GM19438 (cell line): ENCODE measurements around the gene ZDHHC7.
"Not testable (repeated sequence)": the region's sequence is repeated elsewhere in the genome, so short reads cannot be mapped to it uniquely, and the experiment has no call there.

Source experiments
- ATAC-seq: cut with Tn5 transposase; IDR thresholded peaks from one replicate; pipeline ENCODE4 v1.9.1; 2021; ENCODE audit warnings: low read depth; ENCODE audit not compliant: unreplicated experiment

ZDHHC7 gene

GRCh38 chr16:84947022-84947421 lies 64.3 kb downstream of the ZDHHC7 start:
- no peak for ATAC-seq

DNA sequence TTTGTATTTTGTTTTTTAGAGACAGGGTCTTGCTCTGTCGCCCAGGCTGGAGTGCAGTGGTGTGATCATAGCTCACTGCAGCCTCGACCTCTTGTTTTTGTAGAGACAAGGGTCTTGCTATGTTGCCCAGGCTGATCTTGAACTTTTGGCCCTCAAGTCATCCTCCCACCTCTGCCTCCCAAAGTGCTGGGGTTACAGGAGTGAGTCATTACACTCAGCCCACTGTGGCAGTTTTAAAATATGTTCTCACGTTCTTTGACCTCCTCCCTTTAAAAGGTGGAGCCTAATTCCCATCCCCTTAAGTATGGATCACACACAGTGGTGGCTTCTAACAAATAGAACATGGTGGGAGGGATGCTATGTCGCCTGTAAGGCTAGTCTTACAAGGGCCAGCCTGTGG lies 67.7 kb downstream of the ZDHHC7 start:
- ATAC-seq = no peak

DNA sequence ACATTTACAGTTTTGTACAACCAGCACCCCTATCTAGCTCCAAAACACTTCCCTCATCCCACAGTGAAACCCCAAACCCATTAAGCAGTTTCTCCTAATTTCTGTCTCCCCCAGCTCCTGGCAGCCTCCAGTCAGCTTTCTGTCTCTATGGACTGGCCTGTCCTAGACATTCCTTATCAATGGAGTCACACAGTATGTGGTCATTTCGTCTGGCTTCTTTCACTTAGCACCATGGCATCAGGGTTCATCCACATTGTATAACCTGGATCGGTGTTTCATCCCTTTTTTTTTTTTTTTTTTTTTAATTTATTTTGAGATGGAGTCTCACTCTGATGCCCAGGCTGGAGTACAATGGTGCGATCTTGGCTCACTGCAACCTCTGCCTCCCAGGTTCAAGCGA lies 68.5 kb downstream of the ZDHHC7 start:
- ATAC-seq = no peak

GRCh38 chr16:84941921-84942320 lies 69.4 kb downstream of the ZDHHC7 start:
- no peak for ATAC-seq

GRCh38 chr16:84940670-84941551 lies 70.4 kb downstream of the ZDHHC7 start:
- ATAC-seq = no peak

DNA sequence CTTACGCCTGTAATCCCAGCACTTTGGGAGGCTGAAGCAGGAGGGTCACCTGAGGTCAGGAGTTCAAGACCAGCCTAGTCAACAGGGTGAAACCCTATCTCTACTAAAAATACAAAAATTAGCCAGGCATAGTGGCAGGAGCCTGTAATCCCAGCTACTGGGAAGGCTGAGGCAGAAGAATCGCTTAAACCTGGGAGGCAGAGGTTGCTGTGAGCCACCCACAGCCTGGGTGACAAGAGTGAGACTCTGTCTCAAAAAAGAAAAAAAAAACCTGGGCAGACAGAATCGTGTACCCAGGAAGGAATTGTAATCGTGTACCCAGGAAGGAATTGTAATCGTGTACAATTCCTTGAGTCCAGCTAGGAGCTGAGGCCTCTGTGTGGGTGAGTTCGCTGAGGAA lies 72.7 kb downstream of the ZDHHC7 start:
- not testable (repeated sequence) for ATAC-seq

DNA sequence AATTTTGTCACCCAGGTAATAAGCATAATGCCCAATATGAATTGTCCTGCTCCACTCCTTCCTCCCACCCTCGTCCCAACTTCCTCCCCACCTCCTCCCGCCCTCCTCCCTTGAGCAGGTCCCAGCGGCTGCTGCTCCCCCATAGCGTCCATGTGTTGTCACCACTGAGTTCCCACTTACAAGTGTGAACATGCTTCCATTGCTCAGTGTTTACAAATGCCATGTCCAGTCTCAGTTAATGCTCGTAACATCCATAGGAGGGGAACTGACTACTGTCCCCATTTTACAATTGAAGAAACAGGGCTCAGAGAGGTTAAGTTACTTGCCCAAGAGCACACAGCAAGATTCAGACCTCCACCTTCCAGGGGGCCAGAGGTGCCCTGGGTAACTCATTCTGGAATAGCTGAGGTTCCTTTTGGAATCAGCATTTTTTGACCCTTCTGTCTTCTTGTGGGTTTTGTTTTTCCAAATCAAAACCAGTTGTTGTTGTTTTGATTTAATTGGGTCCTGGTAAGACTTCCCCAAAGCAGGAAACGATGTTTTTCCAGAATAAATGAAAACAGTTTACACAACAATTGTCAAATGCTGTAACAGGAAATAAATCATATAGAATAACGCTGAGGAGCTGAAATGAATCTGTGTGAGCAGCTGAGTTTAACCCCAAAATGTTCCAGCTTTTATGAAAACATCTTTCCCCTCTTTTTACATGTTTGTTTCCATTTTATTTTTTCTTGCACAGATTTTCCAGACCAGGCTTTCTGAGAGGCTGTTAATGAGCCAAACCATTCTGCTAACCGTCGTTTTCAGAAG lies 73.9 kb downstream of the ZDHHC7 start:
- ATAC-seq = no peak

- ATAC-seq = no peak
Measured at GRCh38 chr16:84933774-84934631, 77.3 kb downstream of the ZDHHC7 start.

- ATAC-seq = no peak
Measured at GRCh38 chr16:84932681-84933080, 78.7 kb downstream of the ZDHHC7 start.

DNA sequence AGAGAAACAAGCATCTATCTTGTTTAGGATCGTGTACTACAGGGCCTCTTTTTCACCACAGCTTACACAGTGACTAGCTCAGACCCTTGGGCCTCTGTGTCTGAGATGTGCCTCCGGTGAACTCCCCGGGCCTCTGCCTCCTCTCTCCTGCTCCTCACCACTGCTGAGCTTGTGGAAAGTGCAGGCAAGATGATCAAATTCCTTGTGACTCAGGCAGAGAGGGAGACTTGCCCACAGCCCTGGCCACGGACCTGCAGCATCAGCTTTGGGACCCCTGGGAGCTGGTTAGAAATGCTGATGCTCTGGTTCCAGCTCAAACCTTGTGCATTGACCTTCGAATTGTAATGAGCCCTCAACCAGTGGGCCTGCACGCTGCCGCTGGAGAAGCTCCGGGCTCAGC lies 79.8 kb downstream of the ZDHHC7 start:
- ATAC-seq = no peak

DNA sequence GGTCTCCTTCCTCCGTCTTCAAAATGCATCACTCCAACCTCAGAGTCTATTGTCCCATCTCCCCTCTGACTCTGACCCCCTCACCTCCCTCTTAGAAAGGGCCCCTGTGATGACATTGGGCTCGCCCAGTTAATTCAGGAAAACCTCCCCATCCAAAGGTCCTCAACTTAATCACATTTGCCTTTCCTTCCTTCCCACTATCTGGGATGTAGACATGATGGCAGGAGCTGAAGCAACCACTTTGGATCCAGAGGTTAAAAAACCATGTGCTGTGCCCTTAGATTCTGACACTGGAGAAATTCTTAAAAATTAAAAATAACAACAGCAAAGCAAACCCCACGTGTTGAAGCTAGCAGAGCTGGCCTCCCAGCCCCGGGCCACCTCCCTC lies 80.2 kb downstream of the ZDHHC7 start:
- ATAC-seq = no peak

GRCh38 chr16:84930298-84931106 lies 80.8 kb downstream of the ZDHHC7 start:
- ATAC-seq = no peak

DNA sequence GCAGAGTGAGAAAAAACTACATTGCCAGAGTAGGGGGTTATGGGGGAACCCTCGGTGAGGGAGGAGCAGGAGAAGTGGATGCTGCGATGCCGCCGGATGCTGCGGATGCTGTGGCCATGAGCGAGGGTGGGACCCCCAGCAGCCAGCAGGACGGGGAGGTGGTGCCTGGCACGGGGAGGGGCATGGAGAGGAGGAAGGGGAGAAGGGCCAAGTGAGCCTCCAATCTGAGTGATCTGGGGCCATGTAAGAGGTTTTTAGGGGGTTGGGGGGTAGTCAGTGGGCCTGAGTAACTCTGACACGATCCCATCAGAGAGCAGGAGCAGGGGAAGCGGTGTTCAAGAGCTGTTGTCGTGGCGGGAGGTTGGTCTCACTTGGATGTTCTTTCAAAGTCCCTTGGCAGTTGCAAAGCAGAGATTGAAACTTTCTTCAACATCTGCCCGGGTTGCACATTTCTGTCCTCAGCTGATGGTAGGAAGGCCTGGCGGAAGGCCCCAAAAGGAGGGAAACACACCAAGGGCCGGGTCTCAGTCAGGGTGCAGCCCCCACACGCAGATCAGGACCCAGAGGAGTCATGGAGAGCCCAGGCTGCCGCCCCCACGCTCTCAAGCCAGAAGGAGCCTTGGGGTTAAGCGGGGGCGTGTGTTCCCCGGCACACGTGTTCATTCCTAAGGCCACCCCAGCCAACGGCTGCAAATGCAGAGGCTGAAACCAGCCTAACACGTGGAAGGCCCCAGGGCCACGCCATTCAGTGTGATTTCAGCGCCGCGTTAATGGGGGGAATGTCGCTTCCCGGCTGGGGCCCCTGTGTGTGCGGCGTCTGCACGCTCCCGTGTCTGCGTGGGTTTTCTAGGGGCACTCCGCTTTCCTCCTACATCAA lies 81.7 kb downstream of the ZDHHC7 start:
- ATAC-seq = no peak

DNA sequence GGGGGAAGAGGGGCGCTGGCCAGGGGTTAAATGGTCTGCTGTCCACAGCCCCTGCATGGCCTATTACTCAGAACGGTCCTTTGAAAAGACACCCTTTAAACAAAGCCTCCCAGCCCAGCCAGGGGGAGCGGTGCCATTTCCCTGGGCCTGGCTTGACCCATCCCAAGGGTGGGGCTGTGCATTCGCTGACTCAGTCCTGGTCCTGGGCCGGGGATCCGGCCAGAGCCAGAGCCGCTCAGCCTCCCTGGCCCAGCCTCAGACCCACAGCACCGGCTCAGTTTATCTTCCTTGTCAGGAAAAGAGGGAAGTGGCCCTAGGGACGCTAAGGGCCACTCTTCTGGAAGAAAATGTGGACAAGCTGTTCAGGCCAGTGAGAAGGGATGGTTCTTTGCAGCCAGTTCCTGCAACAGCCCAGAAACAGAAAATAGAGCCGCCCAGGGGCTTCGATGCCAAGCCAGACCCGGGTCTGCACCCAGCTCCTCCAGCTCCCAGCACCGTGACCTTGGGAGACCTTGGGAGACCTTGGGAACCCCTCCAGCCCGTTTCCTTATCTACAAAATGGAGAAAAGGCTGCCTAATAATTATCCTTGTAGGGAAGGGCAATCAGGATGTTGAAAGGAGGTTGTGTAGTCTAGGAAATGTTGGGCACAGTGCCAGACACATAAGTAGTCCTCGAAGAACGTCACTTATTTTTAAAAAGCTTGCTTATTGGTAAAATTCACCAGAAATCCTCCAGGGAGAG lies 82.5 kb downstream of the ZDHHC7 start:
- ATAC-seq = no peak

DNA sequence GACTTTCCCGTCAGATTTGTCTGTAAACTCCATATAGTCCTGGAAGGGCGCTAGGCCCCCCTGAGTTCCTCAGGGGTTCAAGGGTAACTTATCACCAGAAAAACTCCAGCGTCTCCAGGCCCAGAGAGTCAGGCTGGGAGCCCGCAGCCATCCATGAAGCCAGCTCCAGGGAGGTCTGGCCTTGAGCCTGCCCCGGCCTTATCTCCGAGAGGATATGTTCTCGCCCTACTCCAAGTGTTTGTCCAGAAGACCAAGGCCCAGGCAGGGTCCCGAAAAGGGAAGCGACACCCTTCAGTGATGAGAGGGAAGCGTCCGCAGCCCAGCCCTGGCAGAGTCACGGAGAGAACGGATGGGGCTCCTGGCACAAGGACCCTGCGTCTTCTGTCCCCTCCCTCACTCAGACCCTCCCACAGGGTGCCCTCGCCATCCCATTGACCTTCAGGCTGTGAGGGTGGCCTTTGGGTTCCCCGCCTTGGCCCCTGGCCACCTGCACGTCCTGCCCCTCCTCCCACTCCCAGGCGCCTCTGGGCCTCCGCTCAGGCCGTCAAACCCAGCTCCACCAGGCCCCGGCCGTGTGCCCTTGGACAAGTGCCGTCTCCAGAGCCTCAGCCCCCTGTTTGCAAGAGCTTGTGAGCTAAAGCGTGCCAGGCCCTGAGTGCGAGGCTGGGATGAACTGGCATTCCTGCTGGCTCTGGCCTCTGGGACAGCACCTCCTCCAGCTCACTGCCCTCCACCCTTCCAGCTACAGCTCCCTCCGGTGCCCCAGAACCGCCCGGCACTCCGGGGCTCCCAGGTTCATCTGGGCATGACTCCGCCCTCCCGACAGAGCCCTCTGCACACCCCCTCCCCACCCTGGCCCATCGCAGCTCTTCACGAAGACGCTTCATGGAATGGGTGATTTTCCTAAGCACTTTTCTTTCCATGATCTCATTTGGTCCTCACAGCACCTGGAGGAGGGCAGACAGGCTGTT lies 83.4 kb downstream of the ZDHHC7 start:
- ATAC-seq = no peak

GRCh38 chr16:84926462-84926861 lies 84.9 kb downstream of the ZDHHC7 start:
- no peak for ATAC-seq

GRCh38 chr16:84925773-84926372 lies 85.5 kb downstream of the ZDHHC7 start:
- ATAC-seq = no peak
